Gastroesophageal sphincter (tissue), 3 donors: Measurements from ENCODE around the gene UBE4A.
"Not testable (repeated sequence)": the region's sequence is repeated elsewhere in the genome, so short reads cannot be mapped to it uniquely, and the experiment has no call there.

ENCODE experiments used
- CTCF ChIP-seq, 4 experiments: fragments of 200-600 bp in 2 of 4; fragments of 450-650 bp in 2 of 4; sonication (generic) in 1 of 4; IDR thresholded peaks; one replicate each; pipeline ENCODE4 v1.5.1; 2017 to 2019; ENCODE audit warnings: antibody characterized with exemption in 4 of 4, mild to moderate bottlenecking in 2 of 4, moderate library complexity in 2 of 4
- POLR2AphosphoS5 ChIP-seq: sonication (generic); formaldehyde crosslinking; IDR thresholded peaks from one replicate; pipeline ENCODE4 v1.6.1; 2017; ENCODE audit warnings: antibody characterized with exemption

DNA sequence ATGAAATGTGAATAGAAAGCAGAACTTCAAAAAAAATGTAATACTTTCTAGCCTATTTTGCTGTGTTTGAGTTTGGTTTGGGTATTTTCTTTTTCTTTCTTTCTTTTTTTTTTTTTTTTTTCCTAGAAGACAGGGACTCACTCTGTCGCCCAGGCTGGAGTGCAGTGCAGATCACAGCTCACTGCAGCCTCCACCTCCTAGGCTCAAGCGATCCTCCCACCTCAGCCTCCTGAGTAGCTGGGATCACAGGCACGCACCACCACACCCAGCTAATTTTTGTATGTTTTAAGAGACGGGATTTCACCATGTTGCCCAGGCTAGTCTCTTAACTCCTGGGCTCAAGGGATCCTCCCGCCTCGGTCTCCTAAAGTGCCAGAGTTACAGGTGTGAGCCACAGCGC lies 43.2 kb downstream of the UBE4A start:
- TF ChIP-seq POLR2AphosphoS5; CTCF (IDR thresholded peaks at IDR 0.05): not testable (repeated sequence)
